CD14-positive monocyte (primary cell): ENCODE data around the gene IQGAP2. TPM values are rescaled to one million over a fixed set of nuclear protein-coding genes. Genes with fewer than 3 reads are reported as not detected.
A peak's percentile ranks its signal among the peaks of the same experiment; 100 is the strongest.
"Not testable (repeated sequence)": the region's sequence is repeated elsewhere in the genome, so short reads cannot be mapped to it uniquely, and the experiment has no call there.

Source experiments
- DNase-seq, 3 donors: peaks; one replicate each; pipeline ENCODE4 v3.0.0-alpha.2; 2011 to 2022
- H2AFZ ChIP-seq: 2 replicates; pipeline ENCODE4 v1.6.0; 2012; ENCODE audit warnings: mild to moderate bottlenecking, low read depth, low read length, inconsistent platforms; ENCODE audit not compliant: insufficient read depth, poor library complexity, severe bottlenecking
- H3K27ac ChIP-seq, 2 donors: 1 replicate in 1 of 2; 2 replicates in 1 of 2; pipeline ENCODE4 v1.5.1; 2012 to 2013; ENCODE audit warnings: low read length in 2 of 2, control low read depth in 1 of 2, inconsistent platforms in 1 of 2, low read depth in 1 of 2, mild to moderate bottlenecking in 1 of 2
- H3K27me3 ChIP-seq, 2 donors: one replicate each; pipeline versions ENCODE4 v1.6.0 to v1.6.1; 2011 to 2013; ENCODE audit warnings: low read length in 2 of 2; ENCODE audit not compliant: control insufficient read depth in 2 of 2, insufficient read depth in 2 of 2
- H3K36me3 ChIP-seq, 2 donors: replicated peaks in 1 of 2; 1 replicate in 1 of 2; 2 replicates in 1 of 2; pipeline versions ENCODE4 v1.5.1 to v1.6.1; 2012 to 2013; ENCODE audit warnings: low read length in 2 of 2, control low read depth in 1 of 2, inconsistent platforms in 1 of 2, mild to moderate bottlenecking in 1 of 2; ENCODE audit not compliant: insufficient read depth in 2 of 2, control insufficient read depth in 1 of 2
- H3K4me1 ChIP-seq, 2 donors: 1 replicate in 1 of 2; 2 replicates in 1 of 2; pipeline versions ENCODE4 v1.5.1 to v1.6.1; 2012 to 2013; ENCODE audit warnings: low read length in 2 of 2, control low read depth in 1 of 2, inconsistent platforms in 1 of 2, mild to moderate bottlenecking in 1 of 2, moderate library complexity in 1 of 2; ENCODE audit not compliant: insufficient read depth in 2 of 2, control insufficient read depth in 1 of 2
- H3K4me2 ChIP-seq: replicated peaks from 2 replicates; pipeline ENCODE3; 2012; ENCODE audit warnings: low read length, moderate library complexity, mild to moderate bottlenecking; ENCODE audit not compliant: poor library complexity, severe bottlenecking; ENCODE audit errors: extremely low read depth
- H3K4me3 ChIP-seq, 3 experiments: fragments of 200-600 bp in 1 of 3; sonication (generic) in 1 of 3; replicated peaks in 1 of 3; 1 replicate in 2 of 3; 2 replicates in 1 of 3; pipeline ENCODE4 v1.5.1; 2011 to 2013; ENCODE audit warnings: low read length in 3 of 3, mild to moderate bottlenecking in 3 of 3, control low read depth in 2 of 3, low read depth in 2 of 3, inconsistent platforms in 1 of 3, moderate library complexity in 1 of 3
- H3K79me2 ChIP-seq: 2 replicates; pipeline ENCODE4 v1.6.0; 2012; ENCODE audit warnings: mild to moderate bottlenecking, control low read depth, inconsistent platforms, low read length, moderate library complexity; ENCODE audit not compliant: insufficient read depth
- H3K9ac ChIP-seq: 2 replicates; pipeline ENCODE4 v1.6.0; 2017; ENCODE audit warnings: low read length, mild to moderate bottlenecking; ENCODE audit not compliant: insufficient read depth, poor library complexity, severe bottlenecking
- H3K9me3 ChIP-seq, 2 donors: replicated peaks in 1 of 2; 1 replicate in 1 of 2; 2 replicates in 1 of 2; pipeline versions ENCODE4 v1.5.1 to v1.6.1; 2012 to 2013; ENCODE audit warnings: low read length in 2 of 2, control low read depth in 1 of 2; ENCODE audit not compliant: control insufficient read depth in 1 of 2, insufficient read depth in 1 of 2
- H4K20me1 ChIP-seq: 2 replicates; pipeline ENCODE4 v1.6.0; 2012; ENCODE audit warnings: mild to moderate bottlenecking, low read length, control low read depth, moderate library complexity; ENCODE audit not compliant: insufficient read depth
- H3K27ac Mint-ChIP-seq, 7 donors: one replicate each; pipeline ENCODE4 v1.8.0; 2020; ENCODE audit warnings: mild to moderate bottlenecking in 7 of 7, mixed read lengths in 7 of 7, moderate library complexity in 6 of 7, inconsistent platforms in 2 of 7
- H3K27me3 Mint-ChIP-seq, 3 donors: one replicate each; pipeline ENCODE4 v1.8.0; 2021 to 2022; ENCODE audit warnings: low read depth in 3 of 3, mild to moderate bottlenecking in 3 of 3, mixed read lengths in 3 of 3, moderate library complexity in 3 of 3, inconsistent platforms in 1 of 3
- H3K36me3 Mint-ChIP-seq, 2 donors: one replicate each; pipeline ENCODE4 v1.8.0; 2020; ENCODE audit warnings: mixed read lengths in 2 of 2, inconsistent platforms in 1 of 2, mild to moderate bottlenecking in 1 of 2
- H3K4me1 Mint-ChIP-seq: one replicate; pipeline ENCODE4 v1.8.0; 2020; ENCODE audit warnings: mild to moderate bottlenecking, mixed read lengths
- H3K4me3 Mint-ChIP-seq, 2 donors: one replicate each; pipeline ENCODE4 v1.8.0; 2020; ENCODE audit warnings: mild to moderate bottlenecking in 2 of 2, mixed read lengths in 2 of 2, moderate library complexity in 1 of 2
- H3K9me3 Mint-ChIP-seq, 7 donors: one replicate each; pipeline ENCODE4 v1.8.0; 2020 to 2022; ENCODE audit warnings: mixed read lengths in 7 of 7, mild to moderate bottlenecking in 6 of 7, moderate library complexity in 6 of 7, inconsistent platforms in 2 of 7
- WGBS: methylation state at CpG from one replicate; pipeline ENCODE4 v1.1.5; 2013; ENCODE audit warnings: missing lambda C conversion rate; ENCODE audit not compliant: insufficient coverage; 5-methylcytosine and 5-hydroxymethylcytosine counted together
- intact Hi-C, 2 donors: fragments of 100-400 bp; cut with micrococcal nuclease; formaldehyde crosslinking; loops; one replicate each; pipeline versions ENCODE4 v1.15.0 to v1.15.1; 2023
- polyA plus RNA-seq, 3 donors: library from polyadenylated mRNA; depleted of rRNA in 1 of 3; unstranded in 2 of 3; stranded (reverse) in 1 of 3; fragments of 300-500 nt in 2 of 3; fragments of >200 nt in 1 of 3; fragmentation: Illumina TruSeq in 2 of 3; gene quantifications; 1 replicate in 2 of 3; 2 replicates in 1 of 3; pipeline ENCODE4 v1.2.3, GENCODE V29; 2012 to 2021
- TF ChIP-seq, protein P1 (sequence below): fragments of 200-600 bp; IDR thresholded peaks from one replicate; pipeline ENCODE4 v1.8.0; 2022; ENCODE audit warnings: antibody characterized with exemption, mild to moderate bottlenecking

Gene IQGAP2
- polyA plus RNA-seq, 3 donors: 21.4 to 50.9 (median 35.4) TPM

DNA sequence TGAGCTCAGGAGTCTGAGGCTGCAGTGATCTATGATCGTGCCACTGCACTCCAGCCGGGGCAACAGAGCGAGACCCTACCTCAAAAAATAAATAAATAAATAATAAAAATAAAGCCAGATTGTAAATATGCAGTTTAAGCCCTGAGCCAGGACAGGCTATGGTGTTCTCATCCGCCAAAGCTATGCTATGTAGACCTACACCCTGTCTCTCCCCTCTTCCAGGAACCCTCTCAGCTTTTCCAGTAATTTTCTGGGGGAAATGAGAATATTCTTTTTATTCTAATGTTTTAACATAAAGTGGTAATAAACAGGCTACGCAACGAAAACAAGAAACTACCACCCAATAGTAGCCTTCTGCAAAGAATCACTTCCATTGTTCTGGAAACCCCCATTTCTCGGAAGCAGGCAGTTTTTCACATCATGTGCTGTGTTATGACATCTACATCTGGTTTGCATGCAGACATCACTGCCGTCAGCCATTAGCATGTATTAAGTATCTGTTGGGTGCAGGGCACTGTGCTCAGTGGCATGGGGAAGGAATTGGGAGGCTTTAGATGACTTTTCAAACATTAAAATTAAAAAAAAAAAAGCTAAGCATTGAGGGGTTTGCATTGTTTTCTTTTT is 274.9 kb downstream of the IQGAP2 start:
- peaks cover 88 to 100% of the 10 kb centered on the region in 2 donors for H3K36me3 ChIP-seq

GRCh38 chr5:76679231-76679630 is 276.1 kb downstream of the IQGAP2 start:
- H3K9ac ChIP-seq: no peak overlapping the region
- peaks cover 83 to 90% of the 10 kb centered on the region in 2 donors for H3K36me3 Mint-ChIP-seq
- no peaks in the 10 kb centered on the region for H3K4me1 Mint-ChIP-seq
- no peaks in the 10 kb centered on the region for H3K4me1 ChIP-seq
- no peak overlapping the region for H3K4me2 ChIP-seq
- peaks cover 88 to 100% of the 10 kb centered on the region in 2 donors for H3K36me3 ChIP-seq
- no peak overlapping the region for H2AFZ ChIP-seq
- 80% methylated on average over 1 of the region's 3 CpGs for WGBS
- no peaks in the 10 kb centered on the region for H3K9me3 ChIP-seq
- no peaks in the 10 kb centered on the region for H3K9me3 Mint-ChIP-seq
- no peaks in the 10 kb centered on the region for H3K79me2 ChIP-seq
- TF ChIP-seq, protein P1, sequence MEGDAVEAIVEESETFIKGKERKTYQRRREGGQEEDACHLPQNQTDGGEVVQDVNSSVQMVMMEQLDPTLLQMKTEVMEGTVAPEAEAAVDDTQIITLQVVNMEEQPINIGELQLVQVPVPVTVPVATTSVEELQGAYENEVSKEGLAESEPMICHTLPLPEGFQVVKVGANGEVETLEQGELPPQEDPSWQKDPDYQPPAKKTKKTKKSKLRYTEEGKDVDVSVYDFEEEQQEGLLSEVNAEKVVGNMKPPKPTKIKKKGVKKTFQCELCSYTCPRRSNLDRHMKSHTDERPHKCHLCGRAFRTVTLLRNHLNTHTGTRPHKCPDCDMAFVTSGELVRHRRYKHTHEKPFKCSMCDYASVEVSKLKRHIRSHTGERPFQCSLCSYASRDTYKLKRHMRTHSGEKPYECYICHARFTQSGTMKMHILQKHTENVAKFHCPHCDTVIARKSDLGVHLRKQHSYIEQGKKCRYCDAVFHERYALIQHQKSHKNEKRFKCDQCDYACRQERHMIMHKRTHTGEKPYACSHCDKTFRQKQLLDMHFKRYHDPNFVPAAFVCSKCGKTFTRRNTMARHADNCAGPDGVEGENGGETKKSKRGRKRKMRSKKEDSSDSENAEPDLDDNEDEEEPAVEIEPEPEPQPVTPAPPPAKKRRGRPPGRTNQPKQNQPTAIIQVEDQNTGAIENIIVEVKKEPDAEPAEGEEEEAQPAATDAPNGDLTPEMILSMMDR: no peak
- no peak overlapping the region for H3K27ac ChIP-seq
- H3K27me3 ChIP-seq: no peaks in the 10 kb centered on the region
- no peak overlapping the region for H3K4me3 Mint-ChIP-seq
- no peaks in the 10 kb centered on the region for H4K20me1 ChIP-seq
- no peak overlapping the region for H3K4me3 ChIP-seq
- H3K27me3 Mint-ChIP-seq: no peaks in the 10 kb centered on the region
- H3K27ac Mint-ChIP-seq: no peak overlapping the region
- intact Hi-C loops: no loop called here
- no peak for DNase-seq

More for the DNA sequence above, 274.9 kb downstream of the IQGAP2 start:
- no peaks in the 10 kb centered on the region for H3K79me2 ChIP-seq
- no peaks in the 10 kb centered on the region for H3K9me3 ChIP-seq
- peak overlapping the region in 1 of 7 donors; percentile 29 for H3K27ac Mint-ChIP-seq
- no peak overlapping the region for H3K4me3 ChIP-seq
- H3K9ac ChIP-seq: no peak overlapping the region
- no peak for DNase-seq
- no peak overlapping the region for H3K4me3 Mint-ChIP-seq
- no peaks in the 10 kb centered on the region for H3K27me3 Mint-ChIP-seq
- no peak overlapping the region for H3K4me2 ChIP-seq
- no peaks in the 10 kb centered on the region for H3K27me3 ChIP-seq
- intact Hi-C loops: no loop called here
- H3K27ac ChIP-seq: no peak overlapping the region
- WGBS: 100% methylated on average over 2 of the region's 8 CpGs
- H3K4me1 Mint-ChIP-seq: no peaks in the 10 kb centered on the region
- no peaks in the 10 kb centered on the region for H3K4me1 ChIP-seq
- H4K20me1 ChIP-seq: no peaks in the 10 kb centered on the region
- peaks cover 85 to 92% of the 10 kb centered on the region in 2 donors for H3K36me3 Mint-ChIP-seq
- TF ChIP-seq, protein P1: no peak
- H3K9me3 Mint-ChIP-seq: no peaks in the 10 kb centered on the region
- H2AFZ ChIP-seq: no peak overlapping the region

DNA sequence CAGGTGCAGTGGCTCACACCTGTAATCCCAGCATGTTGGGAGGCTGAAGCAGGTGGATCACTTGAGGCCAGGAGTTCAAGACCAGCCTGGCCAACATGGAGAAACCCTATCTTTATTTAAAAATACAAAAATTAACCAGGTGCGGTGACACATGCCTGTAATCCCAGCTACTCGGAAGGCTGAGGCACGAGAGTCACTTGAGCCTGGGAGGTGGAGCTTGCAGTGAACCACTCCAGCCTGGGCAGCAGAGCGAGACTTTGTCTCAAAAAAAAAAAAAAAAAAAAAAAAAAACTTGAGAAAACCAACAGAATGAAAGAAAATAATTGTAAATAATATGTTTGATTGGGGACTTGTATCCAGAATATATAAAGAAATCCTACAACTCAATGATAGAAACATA is 277.7 kb downstream of the IQGAP2 start:
- H3K9me3 Mint-ChIP-seq, H3K79me2 ChIP-seq, H4K20me1 ChIP-seq, H3K27me3 Mint-ChIP-seq, H3K27ac ChIP-seq, H3K9me3 ChIP-seq, H3K9ac ChIP-seq, H3K4me1 Mint-ChIP-seq, intact Hi-C loops, DNase-seq, H3K27ac Mint-ChIP-seq, H3K4me1 ChIP-seq, H3K4me2 ChIP-seq, H2AFZ ChIP-seq, H3K4me3 Mint-ChIP-seq, H3K27me3 ChIP-seq, H3K4me3 ChIP-seq: not testable (repeated sequence)
- no CpG with 5 or more reads among the region's 4 CpGs for WGBS
- peaks cover 88 to 100% of the 10 kb centered on the region in 2 donors for H3K36me3 ChIP-seq
- H3K36me3 Mint-ChIP-seq: peaks cover 83 to 94% of the 10 kb centered on the region in 2 donors
